Measurements from ENCODE around the gene C1R. TPM values are rescaled to one million over a fixed set of nuclear protein-coding genes. Genes with fewer than 3 reads are reported as not detected.

C1R gene
- total RNA-seq, 1 experiment from 2014 or later = 11.5 TPM

GRCh38 chr12:7083125-7083524 is 9.1 kb downstream of the C1R start:
- H3K4me2 ChIP-seq (ENCODE audit: insufficient read depth, insufficient read length, low read length) = no peak overlapping the region
- H2BK12ac ChIP-seq (ENCODE audit: insufficient read length, low read depth, low read length) = no peak overlapping the region
- H2AK5ac ChIP-seq (ENCODE audit: insufficient read length, low read length) = no peak overlapping the region
- H3K18ac ChIP-seq (ENCODE audit: insufficient read length, low read depth, low read length) = no peak overlapping the region
- no peaks in the 10 kb centered on the region for H3K79me1 ChIP-seq (ENCODE audit: insufficient read depth, low read depth, low read length, poor library complexity, severe bottlenecking)
- no peak overlapping the region for H2BK20ac ChIP-seq (ENCODE audit: low read depth, low read length, poor library complexity, severe bottlenecking)
- no peak overlapping the region for H2AFZ ChIP-seq (ENCODE audit: low read length)
- Mint-ChIP-seq H3K4me3 (no peak overlapping the region), H3K9me3 (peaks cover 5% of the 10 kb centered on the region in 2 experiments), H3K27ac (no peak overlapping the region), H3K36me3 (ENCODE audit: insufficient read depth in 1 of 3, low read depth in 3 of 3) (peaks cover 5 to 12% (median 12%) of the 10 kb centered on the region in 3 experiments), H3K4me1 (no peaks in the 10 kb centered on the region), H3K27me3 (ENCODE audit: low read depth) (no peaks in the 10 kb centered on the region)
- no peaks in the 10 kb centered on the region for H3K9me3 ChIP-seq (ENCODE audit: control insufficient read depth, low read depth, low read length)
- no peak for DNase-seq
- no peak overlapping the region for H3K23ac ChIP-seq (ENCODE audit: insufficient read length, low read depth, low read length)
- H2BK15ac ChIP-seq (ENCODE audit: low read depth, low read length) = no peak overlapping the region
- H3T11ph ChIP-seq (ENCODE audit: low read length) = no peak overlapping the region
- no peak for TF ChIP-seq CTCF (conservative IDR thresholded peaks at IDR 0.05)
- no peak overlapping the region for H3K4ac ChIP-seq (ENCODE audit: low read depth, low read length)
- no peaks in the 10 kb centered on the region for H4K20me1 ChIP-seq (ENCODE audit: control insufficient read depth, insufficient read depth, insufficient read length)
- no peaks in the 10 kb centered on the region for H3K27me3 ChIP-seq (ENCODE audit: insufficient read depth, low read length)
- H3K56ac ChIP-seq (ENCODE audit: insufficient read length, low read depth, low read length) = no peak overlapping the region
- no peaks in the 10 kb centered on the region for H3K23me2 ChIP-seq (ENCODE audit: insufficient read length, low read depth, low read length, poor library complexity, severe bottlenecking)
- H3K9ac ChIP-seq (ENCODE audit: extremely low read depth, insufficient read length, low read length) = no peak overlapping the region
- H3K79me2 ChIP-seq (ENCODE audit: insufficient read depth, low read length) = no peaks in the 10 kb centered on the region
- no peak overlapping the region for H2BK5ac ChIP-seq (ENCODE audit: insufficient read length, low read length)
- no peaks in the 10 kb centered on the region for H3K4me1 ChIP-seq (ENCODE audit: insufficient read depth, low read length)
- H4K5ac ChIP-seq (ENCODE audit: insufficient read length, low read depth, low read length) = no peak overlapping the region
- no peak overlapping the region for H2BK120ac ChIP-seq (ENCODE audit: low read depth, low read length, poor library complexity, severe bottlenecking)
- H4K91ac ChIP-seq (ENCODE audit: insufficient read length, low read depth, low read length) = no peak overlapping the region
- no peak overlapping the region for H3K27ac ChIP-seq (ENCODE audit: insufficient read length, low read depth, low read length)
- no peak overlapping the region for H3K14ac ChIP-seq (ENCODE audit: insufficient read depth, low read length)
- no peak overlapping the region for H4K8ac ChIP-seq (replicated peaks; ENCODE audit: insufficient read length, low read depth, low read length)

Measured in H9 (cell line).